Transverse colon (tissue), 3 donors: ENCODE data around the gene STK32B.

ENCODE experiments used
- CTCF ChIP-seq, 5 experiments: fragments of 200-600 bp in 3 of 5; fragments of 450-650 bp in 2 of 5; sonication (generic) in 3 of 5; IDR thresholded peaks; 1 replicate in 2 of 5; 2 replicates in 3 of 5; pipeline ENCODE4 v1.5.1; 2016 to 2017; ENCODE audit warnings: antibody characterized with exemption in 5 of 5, inconsistent platforms in 3 of 5, mild to moderate bottlenecking in 2 of 5, moderate library complexity in 1 of 5
- POLR2A ChIP-seq: fragments of 450-650 bp; IDR thresholded peaks from one replicate; pipeline ENCODE4 v1.6.1; 2016; ENCODE audit warnings: antibody characterized with exemption, mild to moderate bottlenecking, moderate library complexity

GRCh38 chr4:5232549-5232948 is 181.3 kb downstream of the STK32B start:
- TF ChIP-seq POLR2A, result no peak
- no peak for TF ChIP-seq CTCF (IDR thresholded peaks at IDR 0.05)
